Naive thymus-derived CD4-positive, alpha-beta T cell (primary cell): ENCODE data around the gene CDR2L. TPM values are rescaled to one million over a fixed set of nuclear protein-coding genes. Genes with fewer than 3 reads are reported as not detected.
"Not testable (repeated sequence)": the region's sequence is repeated elsewhere in the genome, so short reads cannot be mapped to it uniquely, and the experiment has no call there.

Experiments
- ATAC-seq: fragments of 150-1000 bp; cut with Tn5 transposase; 2 replicates; pipeline ENCODE4 v1.10.0; 2021; ENCODE audit warnings: mild to moderate bottlenecking, moderate library complexity
- CTCF ChIA-PET: fragments of 350-600 bp; sonication (Branson Sonifier 250); formaldehyde crosslinking; loops from one replicate; lab custom pipeline; 2021; ENCODE audit warnings: antibody characterized with exemption; lab: Charles Lee
- POLR2A ChIA-PET: fragments of 350-600 bp; sonication (Branson Sonifier 250); formaldehyde crosslinking; loops from one replicate; lab custom pipeline; 2021; ENCODE audit warnings: antibody characterized with exemption, inconsistent platforms; lab: Charles Lee
- DNase-seq, 9 donors: peaks; one replicate each; pipeline versions ENCODE4 v3.0.0 to v3.0.0-alpha.2; 2020 to 2022; ENCODE audit warnings: mixed read lengths in 1 of 9
- H3K27ac ChIP-seq: one replicate; pipeline ENCODE4 v1.7.0; 2013; ENCODE audit warnings: mild to moderate bottlenecking, low read depth, low read length, moderate library complexity
- H3K27me3 ChIP-seq, 2 donors: one replicate each; pipeline ENCODE4 v1.7.0; 2013; ENCODE audit warnings: low read length in 2 of 2, mild to moderate bottlenecking in 2 of 2, moderate library complexity in 2 of 2; ENCODE audit not compliant: control insufficient read depth in 2 of 2, insufficient read depth in 2 of 2
- H3K36me3 ChIP-seq, 3 experiments: 1 replicate in 2 of 3; 2 replicates in 1 of 3; pipeline ENCODE4 v1.7.0; 2013; ENCODE audit warnings: low read length in 3 of 3, mild to moderate bottlenecking in 3 of 3, moderate library complexity in 1 of 3; ENCODE audit not compliant: insufficient read depth in 3 of 3, control insufficient read depth in 2 of 3
- H3K4me1 ChIP-seq, 2 donors: one replicate each; pipeline ENCODE4 v1.7.0; 2013; ENCODE audit warnings: low read length in 2 of 2, mild to moderate bottlenecking in 2 of 2, moderate library complexity in 1 of 2; ENCODE audit not compliant: control insufficient read depth in 2 of 2, insufficient read depth in 2 of 2
- H3K4me3 ChIP-seq: 2 replicates; pipeline ENCODE4 v1.7.0; 2013; ENCODE audit warnings: mild to moderate bottlenecking, low read length
- H3K9me3 ChIP-seq, 3 experiments: 1 replicate in 2 of 3; 2 replicates in 1 of 3; pipeline ENCODE4 v1.7.0; 2013; ENCODE audit warnings: low read length in 3 of 3; ENCODE audit not compliant: control insufficient read depth in 2 of 3
- H3K27ac Mint-ChIP-seq, 9 donors: one replicate each; pipeline ENCODE4 v1.8.0; 2020 to 2022; ENCODE audit warnings: mixed read lengths in 9 of 9, mild to moderate bottlenecking in 8 of 9, moderate library complexity in 5 of 9, inconsistent platforms in 2 of 9
- H3K27me3 Mint-ChIP-seq, 5 donors: one replicate each; pipeline ENCODE4 v1.8.0; 2021 to 2022; ENCODE audit warnings: mixed read lengths in 5 of 5, mild to moderate bottlenecking in 1 of 5
- H3K36me3 Mint-ChIP-seq, 5 donors: one replicate each; pipeline ENCODE4 v1.8.0; 2020 to 2022; ENCODE audit warnings: mixed read lengths in 5 of 5, mild to moderate bottlenecking in 3 of 5, inconsistent platforms in 1 of 5
- H3K4me1 Mint-ChIP-seq, 7 donors: one replicate each; pipeline ENCODE4 v1.8.0; 2020 to 2022; ENCODE audit warnings: mixed read lengths in 7 of 7, mild to moderate bottlenecking in 3 of 7, inconsistent platforms in 1 of 7
- H3K4me3 Mint-ChIP-seq, 10 donors: one replicate each; pipeline ENCODE4 v1.8.0; 2020 to 2022; ENCODE audit warnings: mild to moderate bottlenecking in 10 of 10, mixed read lengths in 10 of 10, moderate library complexity in 6 of 10, inconsistent platforms in 2 of 10
- H3K9me3 Mint-ChIP-seq, 11 donors: one replicate each; pipeline ENCODE4 v1.8.0; 2020 to 2022; ENCODE audit warnings: mixed read lengths in 11 of 11, mild to moderate bottlenecking in 4 of 11, inconsistent platforms in 1 of 11, moderate library complexity in 1 of 11
- intact Hi-C, 2 donors: fragments of 100-400 bp; cut with micrococcal nuclease; formaldehyde crosslinking; loops; one replicate each; pipeline ENCODE4 v1.15.1; 2023
- polyA plus RNA-seq, 2 donors: library from polyadenylated mRNA; unstranded; fragments of 300-500 nt; fragmentation: Illumina TruSeq; gene quantifications; one replicate each; pipeline ENCODE4 v1.2.3, GENCODE V29; 2021
- total RNA-seq, 6 experiments: library from RNA in 5 of 6; stranded (reverse) in 5 of 6; gene quantifications; 1 replicate in 5 of 6; 2 replicates in 1 of 6; pipeline ENCODE4 v1.2.3 and lab custom pipeline; 2021 to 2026

The CDR2L gene
- total and polyA plus RNA-seq, 7 experiments from 2014 or later = 0.08 to 0.17 (median 0.16) TPM; not detected in 4

GRCh38 chr17:75003957-75004355 lies 16.5 kb downstream of the CDR2L start:
- H3K9me3 Mint-ChIP-seq = no peaks in the 10 kb centered on the region
- Histone ChIP-seq H3K27ac (no peak overlapping the region), H3K27me3 (no peaks in the 10 kb centered on the region), H3K4me1 (no peaks in the 10 kb centered on the region), H3K36me3 (no peaks in the 10 kb centered on the region), H3K9me3 (no peaks in the 10 kb centered on the region), H3K4me3 (no peak overlapping the region)
- no peak overlapping the region for H3K27ac Mint-ChIP-seq
- intact Hi-C loops = no loop called here
- H3K4me3 Mint-ChIP-seq = no peak overlapping the region
- peaks cover 0 to 5% (median 0%) of the 10 kb centered on the region in 5 donors for H3K27me3 Mint-ChIP-seq
- ChIA-PET POLR2A (interaction anchor here (0.7 kb wide), 1 partner anchor 39 kb away, joined by 3 read pairs; no protein-coding TSS in a partner anchor), CTCF (interaction anchor here (1.0 to 4.5 kb wide), 2 partner anchors 42 to 110 kb away, joined by 3 to 18 read pairs; no protein-coding TSS in a partner anchor)
- peaks cover 0 to 3% (median 0%) of the 10 kb centered on the region in 7 donors for H3K4me1 Mint-ChIP-seq
- H3K36me3 Mint-ChIP-seq = no peaks in the 10 kb centered on the region
- DNase-seq = no peak
- ATAC-seq = no peak

- Histone ChIP-seq H3K27me3 (no peaks in the 10 kb centered on the region), H3K4me1 (no peaks in the 10 kb centered on the region), H3K9me3 (no peaks in the 10 kb centered on the region), H3K36me3 (no peaks in the 10 kb centered on the region), H3K4me3 (no peak overlapping the region), H3K27ac (no peak overlapping the region)
- no peaks in the 10 kb centered on the region for H3K9me3 Mint-ChIP-seq
- ChIA-PET POLR2A (interaction anchor here (0.5 to 0.7 kb wide), 4 partner anchors 31 to 709 kb away, joined by 3 to 5 read pairs (median 3); no protein-coding TSS in a partner anchor), CTCF (interaction anchor here (1.0 to 4.5 kb wide), 2 partner anchors 43 to 110 kb away, joined by 3 to 18 read pairs; no protein-coding TSS in a partner anchor)
- intact Hi-C loops = no loop called here
- DNase-seq = no peak
- no peak for ATAC-seq
- H3K4me3 Mint-ChIP-seq = no peak overlapping the region
- no peaks in the 10 kb centered on the region for H3K4me1 Mint-ChIP-seq
- H3K36me3 Mint-ChIP-seq = no peaks in the 10 kb centered on the region
- H3K27ac Mint-ChIP-seq = no peak overlapping the region
- H3K27me3 Mint-ChIP-seq = peaks cover 0 to 5% (median 0%) of the 10 kb centered on the region in 5 donors
Observed at GRCh38 chr17:75004371-75004770, 16.9 kb downstream of the CDR2L start.

- ATAC-seq (no peak), DNase-seq (no peak)
- Mint-ChIP-seq H3K9me3 (no peaks in the 10 kb centered on the region), H3K27ac (no peak overlapping the region), H3K36me3 (no peaks in the 10 kb centered on the region), H3K4me3 (no peak overlapping the region), H3K27me3 (peaks cover 0 to 5% (median 0%) of the 10 kb centered on the region in 5 donors), H3K4me1 (no peaks in the 10 kb centered on the region)
- Histone ChIP-seq H3K4me3 (no peak overlapping the region), H3K9me3 (no peaks in the 10 kb centered on the region), H3K27ac (no peak overlapping the region), H3K4me1 (no peaks in the 10 kb centered on the region), H3K36me3 (no peaks in the 10 kb centered on the region), H3K27me3 (no peaks in the 10 kb centered on the region)
- CTCF ChIA-PET = interaction anchor here (0.6 to 4.5 kb wide), 4 partner anchors 9 to 54 kb away, joined by 3 to 18 read pairs (median 4); no protein-coding TSS in a partner anchor
- intact Hi-C loops = no loop called here
- POLR2A ChIA-PET = interaction anchor here (0.6 to 0.7 kb wide), 2 partner anchors 30 to 294 kb away, joined by 3 read pairs; no protein-coding TSS in a partner anchor
Observed at GRCh38 chr17:75005291-75005690, 17.9 kb downstream of the CDR2L start.

- not testable (repeated sequence) for H3K36me3 Mint-ChIP-seq, H3K9me3 Mint-ChIP-seq, H3K27me3 ChIP-seq, DNase-seq, H3K4me1 Mint-ChIP-seq, H3K36me3 ChIP-seq, H3K27me3 Mint-ChIP-seq, H3K4me3 Mint-ChIP-seq, H3K27ac ChIP-seq, ATAC-seq, H3K4me3 ChIP-seq, H3K9me3 ChIP-seq, H3K4me1 ChIP-seq
- intact Hi-C loops = loop anchor here (1.0 kb wide), 1 partner anchor 45 kb away; no protein-coding TSS in a partner anchor
- peak overlapping the region in 1 of 9 donors; percentile 66 for H3K27ac Mint-ChIP-seq
- POLR2A ChIA-PET = interaction anchor here (1.3 to 1.4 kb wide), 2 partner anchors 26 to 144 kb away, joined by 3 to 4 read pairs; no protein-coding TSS in a partner anchor
- CTCF ChIA-PET = interaction anchor here (0.6 to 4.5 kb wide), 3 partner anchors 9 to 45 kb away, joined by 3 to 18 read pairs (median 4); no protein-coding TSS in a partner anchor
Observed at GRCh38 chr17:75006084-75006483, 18.7 kb downstream of the CDR2L start.

GRCh38 chr17:75006653-75007052 lies 19.2 kb downstream of the CDR2L start:
- H3K4me1 ChIP-seq = no peaks in the 10 kb centered on the region
- peaks cover 0 to 5% (median 0%) of the 10 kb centered on the region in 5 donors for H3K27me3 Mint-ChIP-seq
- no peak overlapping the region for H3K4me3 Mint-ChIP-seq
- no peak overlapping the region for H3K27ac ChIP-seq
- no peaks in the 10 kb centered on the region for H3K9me3 ChIP-seq
- no peaks in the 10 kb centered on the region for H3K27me3 ChIP-seq
- H3K4me3 ChIP-seq = no peak overlapping the region
- H3K36me3 Mint-ChIP-seq = no peaks in the 10 kb centered on the region
- H3K27ac Mint-ChIP-seq = peak overlapping the region in 1 of 9 donors; percentile 66
- ChIA-PET POLR2A (interaction anchor here (1.3 to 1.4 kb wide), 2 partner anchors 26 to 144 kb away, joined by 3 to 4 read pairs; no protein-coding TSS in a partner anchor), CTCF (interaction anchor here (0.6 to 4.5 kb wide), 4 partner anchors 10 to 58 kb away, joined by 3 to 18 read pairs (median 4); no protein-coding TSS in a partner anchor)
- no peaks in the 10 kb centered on the region for H3K36me3 ChIP-seq
- no peaks in the 10 kb centered on the region for H3K9me3 Mint-ChIP-seq
- no peak for ATAC-seq
- DNase-seq = no peak
- peaks cover 0 to 5% (median 0%) of the 10 kb centered on the region in 7 donors for H3K4me1 Mint-ChIP-seq
- intact Hi-C loops = loop anchor here (1.0 kb wide), 1 partner anchor 45 kb away; no protein-coding TSS in a partner anchor

- CTCF ChIA-PET = interaction anchor here (0.7 to 4.5 kb wide), 4 partner anchors 21 to 105 kb away, joined by 3 to 18 read pairs (median 3); partner anchors contain the start of gene CDR2L
- Mint-ChIP-seq H3K27me3 (peaks cover 0 to 5% (median 0%) of the 10 kb centered on the region in 5 donors), H3K4me1 (peaks cover 8 to 19% (median 13%) of the 10 kb centered on the region in 7 donors), H3K9me3 (no peaks in the 10 kb centered on the region), H3K4me3 (no peak overlapping the region), H3K27ac (no peak overlapping the region), H3K36me3 (no peaks in the 10 kb centered on the region)
- Histone ChIP-seq H3K9me3 (no peaks in the 10 kb centered on the region), H3K27me3 (no peaks in the 10 kb centered on the region), H3K27ac (no peak overlapping the region), H3K36me3 (peaks cover 0 to 5% (median 0%) of the 10 kb centered on the region in 3 experiments), H3K4me3 (no peak overlapping the region), H3K4me1 (peaks cover 5 to 10% of the 10 kb centered on the region in 2 donors)
- intact Hi-C loops = no loop called here
- ATAC-seq = no peak
- no peak for DNase-seq
- POLR2A ChIA-PET = interaction anchor here (0.7 to 1.2 kb wide), 2 partner anchors 30 to 36 kb away, joined by 3 to 4 read pairs; partner anchors contain the start of gene HID1
Observed at GRCh38 chr17:75008373-75008772, 20.9 kb downstream of the CDR2L start.
